Skeletal muscle cell (primary cell): Measurements from ENCODE around the gene ANKS6.

Source experiments
- DNase-seq: peaks from one replicate; pipeline ENCODE4 v3.0.0-alpha.2; 2010; ENCODE audit warnings: low read depth
- H3K4me3 ChIP-seq: 2 replicates; pipeline ENCODE4 v1.5.1; 2011; ENCODE audit warnings: low read depth, mild to moderate bottlenecking, control low read depth, low read length, moderate library complexity

Gene ANKS6

GRCh38 chr9:98745470-98745869 lies 50.9 kb downstream of the ANKS6 start:
- no peak for DNase-seq
- no peak overlapping the region for H3K4me3 ChIP-seq

DNA sequence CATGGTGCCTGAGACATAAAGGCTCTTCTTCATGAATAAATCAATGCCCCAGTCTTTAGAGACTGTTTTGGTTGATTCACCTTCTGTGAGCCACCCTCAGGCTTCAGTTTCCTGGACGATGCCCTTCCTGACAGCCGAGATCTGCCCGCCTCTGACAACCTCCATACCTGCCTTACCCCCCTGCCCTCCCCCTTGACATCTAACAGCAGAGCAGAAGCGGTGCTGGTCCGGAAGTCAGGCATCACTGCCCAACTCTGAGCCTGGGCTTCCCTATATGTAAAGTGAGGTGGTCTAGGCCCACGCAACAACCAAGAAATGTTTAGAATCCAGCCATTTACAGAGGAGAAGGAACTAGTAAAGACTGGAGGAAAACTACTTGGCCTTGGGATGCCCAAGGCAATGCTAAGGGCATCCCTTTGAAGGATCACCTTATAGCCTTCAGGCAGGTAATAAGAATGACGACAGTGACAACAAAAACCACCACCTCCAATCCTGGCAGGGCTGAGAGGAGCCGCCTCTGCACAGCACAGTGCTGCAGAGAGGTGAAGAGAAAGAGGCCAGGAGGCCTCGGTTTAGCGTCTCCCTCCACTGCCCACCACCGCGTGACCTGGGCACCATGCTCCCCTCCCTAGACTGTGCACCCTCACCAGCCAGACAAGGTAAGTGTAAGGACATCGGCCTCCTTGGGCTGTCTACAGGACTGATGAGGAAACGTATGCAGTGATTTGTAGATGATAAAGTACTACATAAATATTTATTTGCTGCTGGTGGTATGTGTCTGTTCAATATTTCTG lies 52.3 kb downstream of the ANKS6 start:
- DNase-seq: no peak

DNA sequence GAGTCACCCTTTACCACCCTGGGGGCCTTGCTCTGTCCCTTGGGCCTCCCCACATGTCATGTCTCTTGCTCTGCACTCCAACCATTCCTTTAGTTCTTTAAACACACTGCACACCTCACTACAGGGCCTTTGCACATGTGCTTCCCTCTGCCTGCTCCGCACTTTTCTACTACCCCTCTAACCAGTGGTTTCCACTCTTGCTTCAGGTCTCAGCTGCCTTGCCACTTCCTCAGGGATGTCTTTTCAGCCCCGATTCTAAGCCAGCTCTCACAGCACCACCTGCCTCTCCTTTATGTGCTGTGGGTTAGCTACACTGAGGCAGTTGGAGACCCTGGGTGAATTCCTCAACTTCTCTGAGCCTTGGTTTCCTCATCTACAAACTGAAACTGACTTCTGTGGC lies 53.0 kb downstream of the ANKS6 start:
- no peak for DNase-seq

More for the DNA sequence above, 52.3 kb downstream of the ANKS6 start:
- H3K4me3 ChIP-seq: no peak overlapping the region

DNA sequence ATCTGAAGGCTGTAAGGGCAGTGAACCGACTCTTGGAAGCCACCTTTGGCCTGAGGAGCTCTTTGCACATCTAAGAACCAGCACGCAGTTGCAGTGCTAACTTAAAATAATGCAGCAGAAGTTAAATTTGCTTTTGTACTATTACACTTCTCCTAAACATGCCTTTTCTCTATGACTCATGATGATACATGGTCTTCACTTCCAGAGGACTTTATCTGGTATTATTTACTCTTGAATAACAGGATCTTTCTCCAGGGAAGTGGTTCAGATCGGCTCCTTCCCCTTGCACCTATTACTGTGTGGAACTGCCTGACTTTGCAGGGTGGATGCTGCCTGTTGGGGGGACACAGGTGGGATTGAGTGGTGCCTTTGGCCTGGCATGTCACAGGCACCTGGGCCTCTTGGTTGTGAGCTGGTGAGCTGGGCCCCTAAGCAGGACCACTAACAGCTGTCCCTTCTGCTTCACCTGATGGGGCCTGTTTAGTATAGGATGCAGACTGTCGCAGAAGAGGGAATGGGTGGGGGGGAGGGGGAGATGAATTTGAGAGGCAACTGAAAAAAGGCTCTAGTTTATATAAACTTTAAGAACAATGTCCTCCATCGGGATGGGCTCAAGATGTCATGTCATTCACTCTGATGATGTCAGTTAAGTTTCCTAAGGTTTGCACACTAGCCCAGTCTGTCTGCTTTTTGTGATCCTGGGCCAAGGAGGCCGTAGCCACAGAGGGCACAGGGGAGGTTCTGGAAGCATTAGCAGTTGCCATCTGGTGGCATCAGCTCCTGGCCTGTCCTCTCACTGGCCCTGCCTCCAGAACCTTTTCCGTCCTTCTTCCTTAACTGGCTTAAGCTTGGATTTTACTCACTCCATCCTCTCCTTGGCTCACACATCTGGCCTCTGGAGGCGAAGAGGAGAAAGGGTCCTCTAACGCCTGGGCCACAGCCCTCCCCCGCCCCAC lies 53.8 kb downstream of the ANKS6 start:
- DNase-seq: peak; percentile 12
- H3K4me3 ChIP-seq: no peak overlapping the region

More for the DNA sequence above, 53.0 kb downstream of the ANKS6 start:
- H3K4me3 ChIP-seq: no peak overlapping the region

GRCh38 chr9:98740226-98740881 lies 56.0 kb downstream of the ANKS6 start:
- H3K4me3 ChIP-seq: no peak overlapping the region
- no peak for DNase-seq

GRCh38 chr9:98738741-98739140 lies 57.6 kb downstream of the ANKS6 start:
- no peak overlapping the region for H3K4me3 ChIP-seq
- no peak for DNase-seq

- no peak for DNase-seq
These were observed 60.1 kb downstream of the ANKS6 start for GRCh38 chr9:98736226-98736625.

GRCh38 chr9:98732801-98733200 lies 63.6 kb downstream of the ANKS6 start:
- no peak for DNase-seq
- H3K4me3 ChIP-seq: no peak overlapping the region

More at GRCh38 chr9:98736226-98736625, 60.1 kb downstream of the ANKS6 start:
- H3K4me3 ChIP-seq: no peak overlapping the region

- no peak for DNase-seq
- H3K4me3 ChIP-seq: no peak overlapping the region
These were observed 64.3 kb downstream of the ANKS6 start for GRCh38 chr9:98732091-98732490.

GRCh38 chr9:98730871-98731270 lies 65.5 kb downstream of the ANKS6 start:
- no peak overlapping the region for H3K4me3 ChIP-seq
- no peak for DNase-seq

DNA sequence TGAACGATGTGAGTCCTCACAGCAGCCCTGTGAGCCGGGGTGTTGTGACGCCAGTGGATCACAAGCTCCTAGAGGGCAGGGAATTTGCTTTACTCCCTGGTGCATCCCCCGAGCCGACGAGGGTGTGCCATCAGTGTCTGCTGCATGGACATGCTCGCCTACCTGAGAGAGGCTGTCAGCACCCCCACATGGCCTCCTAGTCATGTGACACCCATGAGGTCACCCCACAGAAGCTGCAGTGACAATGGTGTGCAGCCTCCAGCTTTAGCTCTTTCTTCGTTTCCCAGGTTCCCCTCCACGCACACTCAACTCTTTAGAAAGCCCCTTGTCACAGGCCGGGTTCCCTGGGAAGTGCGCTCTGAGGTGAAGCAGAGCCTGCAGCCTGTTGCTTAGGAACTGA lies 67.9 kb downstream of the ANKS6 start:
- DNase-seq: no peak

DNA sequence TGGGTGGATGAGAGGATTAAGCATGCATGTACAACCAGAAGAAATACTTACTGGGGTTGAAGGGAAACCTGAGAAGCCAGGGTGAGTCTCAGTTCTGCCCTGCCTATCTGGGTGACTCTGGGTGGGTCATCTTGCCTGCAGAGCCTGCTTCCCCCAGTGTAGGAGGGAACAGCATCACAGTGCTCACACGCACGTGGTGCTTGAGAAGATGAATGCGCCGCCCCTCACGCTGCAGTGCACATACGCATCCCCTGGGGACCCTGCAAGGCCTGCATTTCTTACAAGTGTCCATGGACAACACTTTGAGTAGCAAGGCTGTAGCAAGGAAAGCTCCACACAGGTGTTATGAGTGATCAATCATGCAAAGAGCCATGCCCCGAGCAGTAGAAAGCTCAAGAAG lies 68.9 kb downstream of the ANKS6 start:
- no peak overlapping the region for H3K4me3 ChIP-seq
- no peak for DNase-seq

More for the DNA sequence above, 67.9 kb downstream of the ANKS6 start:
- no peak overlapping the region for H3K4me3 ChIP-seq

DNA sequence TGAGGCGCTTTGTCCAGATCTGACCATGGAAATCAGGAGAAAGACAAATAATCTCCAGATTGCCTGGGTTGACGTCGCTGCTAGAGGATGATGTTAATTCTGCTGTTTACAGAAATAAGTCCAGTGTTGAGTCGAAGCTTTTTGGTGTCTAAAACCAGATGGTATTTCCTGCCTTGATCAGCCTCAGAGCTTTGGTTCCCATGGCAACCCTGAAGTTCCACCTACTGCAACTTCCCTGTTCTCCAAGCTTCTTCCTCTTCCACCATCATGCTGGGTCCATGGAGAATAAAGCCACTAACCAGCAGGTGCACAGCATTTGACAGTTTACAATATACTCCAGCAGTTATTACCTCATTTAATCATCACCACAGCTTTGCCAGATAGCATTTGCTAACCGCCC lies 69.6 kb downstream of the ANKS6 start:
- H3K4me3 ChIP-seq: no peak overlapping the region
- no peak for DNase-seq

DNA sequence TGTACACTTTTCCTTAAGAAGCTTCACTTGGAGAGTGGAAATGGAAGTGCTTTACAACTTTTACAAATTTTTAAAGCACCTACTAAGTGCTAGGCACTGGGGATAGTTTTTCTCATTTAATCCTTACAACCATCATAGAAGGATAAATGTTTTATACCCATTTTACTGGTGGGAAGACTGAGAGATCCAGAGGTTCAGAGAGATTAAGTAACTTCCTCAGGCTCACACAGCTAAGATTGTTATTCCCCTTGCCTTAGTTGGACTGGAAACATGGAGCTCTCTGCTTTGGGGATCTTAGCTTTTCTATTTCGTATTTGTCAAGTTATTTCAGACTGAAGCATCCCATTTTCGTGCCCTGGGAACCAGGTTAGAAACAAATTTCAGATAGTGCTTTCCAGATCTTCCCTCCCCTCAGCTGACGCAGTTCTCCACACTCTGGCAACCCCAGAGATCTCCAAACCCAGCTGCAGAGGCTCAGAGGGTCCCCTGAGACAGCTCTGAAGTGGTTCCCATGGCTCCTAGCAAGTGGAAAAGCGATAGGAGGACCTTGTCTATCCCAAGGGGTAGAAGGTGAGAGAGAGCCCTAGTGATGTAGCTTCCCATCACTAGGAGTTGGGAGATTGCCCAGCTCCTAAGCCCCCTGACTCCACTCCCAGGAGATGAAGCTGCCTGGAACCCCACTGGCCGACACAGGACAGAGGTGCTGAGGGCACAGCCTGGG lies 71.4 kb downstream of the ANKS6 start:
- DNase-seq: no peak
- no peak overlapping the region for H3K4me3 ChIP-seq

- H3K4me3 ChIP-seq: no peak overlapping the region
- no peak for DNase-seq
These were observed 74.7 kb downstream of the ANKS6 start for GRCh38 chr9:98721643-98722042.

- no peak for DNase-seq
- no peak overlapping the region for H3K4me3 ChIP-seq
These were observed 76.0 kb downstream of the ANKS6 start for GRCh38 chr9:98720402-98720801.

- DNase-seq: no peak
- no peak overlapping the region for H3K4me3 ChIP-seq
These were observed 77.3 kb downstream of the ANKS6 start for GRCh38 chr9:98719055-98719454.

DNA sequence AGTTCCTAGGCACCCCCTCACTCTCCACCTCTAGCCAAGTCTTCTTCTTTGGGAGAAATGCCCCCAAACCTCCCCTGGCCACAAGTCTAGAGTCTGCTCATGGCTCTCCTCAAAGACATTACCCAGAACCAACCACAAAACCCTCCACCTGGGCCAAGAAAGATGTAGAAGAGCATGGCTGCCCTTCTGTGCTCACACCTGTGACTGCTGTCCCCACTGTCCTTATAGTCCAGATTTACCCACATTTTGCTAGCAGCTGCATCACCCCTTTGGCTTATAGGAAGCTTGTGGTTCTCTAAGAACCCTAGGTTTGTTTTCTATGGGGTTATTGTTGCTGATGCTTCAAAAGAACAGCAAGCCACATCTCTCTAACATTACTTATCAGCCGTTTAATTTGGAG lies 81.5 kb downstream of the ANKS6 start:
- H3K4me3 ChIP-seq: no peak overlapping the region
- DNase-seq: no peak

- no peak overlapping the region for H3K4me3 ChIP-seq
- no peak for DNase-seq
These were observed 83.4 kb downstream of the ANKS6 start for GRCh38 chr9:98712987-98713386.
